HL-60/S4 treated with retinoic acid at 250 ng/mL for 4 days and 3 days (cell line): ENCODE measurements around the gene ELOVL7.
"Not testable (repeated sequence)": the region's sequence is repeated elsewhere in the genome, so short reads cannot be mapped to it uniquely, and the experiment has no call there.

Experiments used
- in situ Hi-C: fragments of 300-500 bp; cut with MboI; formaldehyde crosslinking; loops from 2 replicates; pipeline ENCODE4 v1.7.0; 2022; ENCODE audit warnings: low sequenced_read_pairs

Gene ELOVL7

DNA sequence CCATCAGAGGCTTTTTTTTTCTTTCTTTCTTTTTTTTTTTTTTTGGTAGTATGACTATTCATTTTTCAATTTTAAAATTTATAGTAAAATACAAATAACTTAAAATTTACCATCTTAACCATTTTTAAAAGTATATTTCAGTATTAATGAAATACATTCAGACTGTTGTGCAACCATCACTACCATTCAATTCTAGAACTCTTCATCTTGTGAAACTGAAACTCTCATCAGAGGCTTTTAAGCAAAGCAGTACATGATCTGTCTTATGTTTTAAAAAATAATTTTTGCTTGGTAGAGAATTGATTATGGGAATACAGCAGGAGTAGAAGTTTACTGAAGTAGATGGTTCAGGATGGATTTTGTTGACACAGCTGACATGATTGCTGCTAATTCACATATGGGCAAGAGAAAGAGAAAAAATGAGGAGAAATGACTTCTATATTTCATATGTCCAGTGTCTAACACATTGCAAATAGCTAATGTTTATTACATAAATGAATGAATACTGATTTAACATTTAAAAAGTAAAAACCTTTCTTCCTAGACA lies 13.4 kb downstream of the ELOVL7 start:
- in situ Hi-C loops: no loop called here

DNA sequence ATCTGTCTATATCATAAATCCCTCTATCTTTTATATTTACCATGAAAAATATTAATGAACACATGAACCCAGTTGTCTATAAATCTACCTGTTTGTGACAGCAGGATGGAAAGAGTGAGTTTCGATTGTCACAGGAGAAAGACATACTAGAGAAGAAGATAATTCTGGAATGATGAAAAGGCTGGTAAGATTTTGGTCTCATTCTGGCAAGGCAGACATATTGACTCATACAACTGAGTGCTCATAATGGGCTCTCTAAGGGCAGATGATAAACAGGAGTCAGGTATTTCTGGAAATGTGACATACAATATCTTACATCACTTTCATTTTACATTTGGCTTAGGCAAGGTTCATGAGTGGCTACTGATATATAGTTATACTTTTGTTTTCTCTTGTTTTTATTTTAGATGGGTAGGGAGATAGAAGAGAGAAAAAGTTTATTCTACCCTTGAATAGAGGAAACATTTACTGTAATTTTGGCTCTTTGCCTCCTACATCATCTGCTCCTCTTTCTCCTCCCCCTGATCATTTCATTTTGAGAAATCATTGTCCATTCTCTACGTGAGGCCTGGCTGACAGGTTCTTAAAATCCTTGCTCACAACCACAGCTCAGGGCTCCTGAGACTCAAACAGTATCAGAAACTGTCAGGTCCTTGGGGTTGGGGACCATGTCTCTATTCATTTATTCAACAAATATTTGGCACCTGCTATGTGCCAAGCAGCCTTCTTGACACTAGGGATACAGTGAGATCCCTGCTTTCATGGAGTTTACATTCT lies 14.4 kb downstream of the ELOVL7 start:
- in situ Hi-C loops: no loop called here

DNA sequence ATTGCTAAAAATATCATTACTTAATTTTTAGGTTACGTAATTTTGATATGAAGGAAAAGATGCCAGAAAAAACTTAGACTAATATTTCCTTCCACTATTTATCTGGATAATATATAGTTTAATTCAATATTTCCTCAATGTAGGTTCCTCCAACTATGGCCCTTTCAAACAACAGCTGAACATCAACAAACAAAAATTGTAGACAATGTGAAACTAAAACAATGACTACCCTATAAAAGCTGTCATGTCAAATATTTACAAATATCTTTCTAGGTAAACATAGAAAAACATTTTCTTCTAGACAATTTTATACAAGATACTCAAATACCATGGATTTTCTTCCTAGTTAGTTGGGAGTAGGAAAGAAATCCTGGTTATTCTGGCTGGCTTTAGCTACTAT lies 16.9 kb downstream of the ELOVL7 start:
- in situ Hi-C loops: no loop called here

DNA sequence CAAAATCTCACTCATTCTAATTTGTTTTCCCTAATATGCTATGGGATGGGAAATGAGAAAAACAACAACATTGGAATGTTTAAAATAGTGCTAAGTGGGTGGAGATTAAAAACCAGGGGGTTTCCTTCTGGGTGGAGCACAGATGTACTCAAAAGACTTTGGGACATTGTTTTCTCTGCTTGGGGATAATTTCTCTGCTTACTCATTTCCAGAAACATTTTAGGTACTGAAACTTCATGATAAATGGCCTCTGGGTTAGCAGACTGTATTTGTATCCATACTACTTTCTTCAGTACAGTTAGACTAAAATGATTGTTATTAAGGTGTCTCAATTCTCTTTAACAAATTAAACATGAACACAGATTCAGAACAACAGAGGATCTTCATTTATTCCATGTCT lies 17.4 kb downstream of the ELOVL7 start:
- in situ Hi-C loops: no loop called here

DNA sequence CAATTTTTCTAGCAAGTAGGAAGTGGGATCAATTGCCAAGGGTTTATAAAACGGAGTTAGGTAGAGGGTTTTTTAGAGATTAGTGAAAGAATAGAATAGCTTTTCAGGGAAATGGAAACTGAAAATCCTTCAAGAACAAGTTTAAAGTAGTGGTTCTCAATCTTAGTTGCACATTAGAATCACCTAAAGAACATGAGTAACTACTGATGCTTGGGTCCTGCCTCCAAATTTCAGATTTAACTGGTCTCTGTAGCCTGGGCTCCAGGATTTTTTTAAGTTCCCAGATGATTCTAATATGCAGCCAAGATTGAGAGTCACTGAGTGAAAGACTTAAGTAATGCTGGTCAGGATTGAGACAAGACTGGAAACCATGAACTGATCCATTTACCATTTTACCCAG lies 20.5 kb downstream of the ELOVL7 start:
- in situ Hi-C loops: no loop called here

DNA sequence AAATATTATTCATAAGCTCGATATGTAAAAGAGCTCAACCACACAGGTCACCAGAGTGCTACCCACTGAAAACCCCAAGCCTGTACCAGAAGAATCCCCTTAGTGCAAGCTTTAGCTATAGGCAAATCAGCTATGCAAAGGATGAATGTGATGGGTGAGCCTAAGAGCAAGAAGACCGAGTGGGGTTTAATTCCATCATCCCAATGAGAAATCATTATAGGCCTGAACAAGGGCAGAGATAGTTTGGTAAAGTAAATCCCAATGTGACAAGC lies 21.8 kb downstream of the ELOVL7 start:
- in situ Hi-C loops: no loop called here

DNA sequence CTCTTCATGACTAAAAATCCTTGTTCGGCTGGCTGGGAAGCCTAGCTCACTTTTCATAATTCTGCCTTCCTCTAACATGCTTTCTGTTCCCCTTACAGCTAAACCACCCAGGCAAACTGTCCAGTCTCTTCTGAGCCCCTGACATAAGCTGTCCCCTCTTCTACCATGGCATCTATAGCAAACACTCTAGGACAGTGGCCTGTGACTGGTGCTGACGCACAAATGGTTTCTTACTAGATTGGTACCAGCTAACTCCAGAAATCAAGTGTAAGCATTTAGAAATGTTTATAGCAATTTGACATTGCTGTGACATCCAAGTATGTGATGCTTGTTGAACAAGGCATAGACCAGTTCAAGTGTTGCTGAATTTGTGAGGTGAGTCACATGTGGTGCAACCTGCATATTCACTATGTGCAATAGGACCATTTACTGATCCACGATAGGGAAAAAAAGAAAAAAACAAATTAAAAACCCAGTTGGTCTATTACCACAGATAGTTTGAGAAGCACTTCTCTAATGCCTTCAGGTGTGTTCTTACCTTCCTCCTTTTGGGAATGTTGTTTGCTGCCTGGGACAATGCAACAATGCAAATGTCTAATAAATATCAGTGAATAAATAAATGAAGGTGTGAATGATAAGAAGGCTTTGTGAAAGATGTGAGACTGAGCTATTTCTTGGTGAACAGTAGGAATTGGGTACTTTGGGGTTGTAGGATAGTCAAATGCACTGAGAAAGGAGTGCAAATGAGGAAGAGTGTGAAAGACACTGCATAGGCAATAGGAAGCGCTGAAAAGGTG lies 22.4 kb downstream of the ELOVL7 start:
- in situ Hi-C loops: no loop called here

DNA sequence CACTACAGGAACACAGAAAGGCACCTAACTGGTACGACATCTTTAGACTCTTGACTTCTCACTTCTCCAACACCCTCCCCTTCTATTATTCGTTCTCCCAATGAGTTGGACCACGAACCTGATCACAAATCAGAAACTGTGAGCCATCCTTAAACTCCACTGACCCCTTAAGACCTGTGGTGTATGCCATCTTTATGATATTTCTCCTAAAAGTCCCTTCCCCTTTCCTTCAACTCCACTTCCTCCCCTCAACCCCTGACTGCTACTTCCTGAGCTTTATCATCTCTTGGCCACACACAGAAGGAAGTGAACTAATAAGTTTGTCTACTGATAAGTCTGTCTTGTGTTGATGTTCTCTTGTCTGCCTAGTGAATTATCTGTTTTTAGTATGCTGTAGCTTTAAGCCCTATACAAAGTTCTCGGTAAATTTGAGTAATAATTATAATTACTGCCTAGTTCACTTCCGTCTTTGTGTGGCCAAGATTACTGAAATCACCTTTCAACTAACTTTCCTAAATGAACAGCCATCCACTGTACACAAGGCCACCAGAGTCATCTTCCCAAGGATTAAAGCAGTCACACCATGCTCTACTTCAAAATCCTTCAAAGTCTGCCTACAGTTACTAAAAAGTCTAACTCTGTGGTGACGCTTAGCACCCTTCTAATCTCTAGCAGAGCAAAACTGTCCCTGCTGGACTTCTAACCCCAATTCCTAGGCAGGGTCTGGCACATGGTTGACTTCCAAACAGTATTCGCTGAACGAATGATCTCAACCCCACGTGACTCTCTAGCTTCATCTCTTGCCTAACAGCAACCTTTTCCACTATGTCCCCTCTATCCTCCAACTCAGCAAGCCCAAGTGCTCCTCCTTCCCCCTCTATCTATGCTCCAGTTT lies 23.2 kb downstream of the ELOVL7 start:
- in situ Hi-C loops: no loop called here

DNA sequence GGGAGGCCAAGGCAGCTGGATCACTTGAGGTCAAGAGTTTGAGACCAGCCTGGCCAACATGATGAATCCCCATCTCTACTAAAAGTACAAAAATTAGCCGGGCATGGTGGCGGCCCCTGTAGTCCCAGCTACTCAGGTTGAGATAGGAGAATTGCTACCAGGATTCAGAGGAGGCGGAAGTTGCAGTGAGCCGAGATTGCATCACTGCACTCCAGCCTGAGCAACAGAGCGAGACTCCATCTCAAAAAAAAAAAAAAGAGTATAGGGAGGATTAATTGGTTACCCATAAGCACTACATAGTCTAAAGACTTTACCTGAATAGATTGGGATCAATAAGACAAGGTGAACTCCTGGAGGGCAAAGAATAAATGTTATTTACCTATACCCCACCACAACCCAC lies 27.9 kb downstream of the ELOVL7 start:
- in situ Hi-C loops: not testable (repeated sequence)

DNA sequence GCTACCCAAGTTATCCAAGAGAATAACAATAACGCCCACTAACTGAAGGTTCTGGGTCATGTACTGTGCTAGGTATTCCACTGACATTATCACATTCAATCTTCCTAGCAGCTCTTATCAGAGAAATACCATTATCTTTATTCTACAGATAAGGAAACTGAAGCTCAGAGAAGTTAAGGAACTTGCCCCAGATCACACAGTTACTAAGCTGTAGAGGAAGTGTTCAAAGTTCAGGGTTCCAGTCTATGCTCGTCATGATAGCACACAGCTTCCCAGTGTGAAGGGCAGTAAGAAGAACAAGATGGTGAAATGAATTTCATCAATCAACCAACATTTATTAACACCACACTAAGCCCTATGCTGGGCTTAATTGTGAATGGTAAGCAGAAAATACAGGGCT lies 29.6 kb downstream of the ELOVL7 start:
- in situ Hi-C loops: no loop called here

DNA sequence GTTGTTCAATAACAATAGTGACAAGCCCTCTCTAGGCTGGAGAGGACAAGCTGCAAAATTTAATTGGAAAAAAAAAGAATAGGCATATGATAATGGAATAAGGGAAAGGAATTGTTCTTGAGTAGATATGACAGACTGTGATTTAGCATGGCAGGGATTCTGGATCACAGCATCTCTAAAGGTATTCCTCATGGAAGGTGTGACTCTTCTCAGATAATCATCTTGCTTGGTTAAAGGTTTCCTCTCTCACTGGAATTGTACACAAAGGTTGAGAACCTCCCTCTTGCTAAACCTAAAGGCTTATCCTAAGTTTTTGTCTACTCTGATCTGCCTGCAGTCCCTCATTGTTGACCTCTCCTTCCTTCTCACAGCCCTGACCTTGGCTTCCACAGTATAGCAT lies 31.6 kb downstream of the ELOVL7 start:
- in situ Hi-C loops: no loop called here

DNA sequence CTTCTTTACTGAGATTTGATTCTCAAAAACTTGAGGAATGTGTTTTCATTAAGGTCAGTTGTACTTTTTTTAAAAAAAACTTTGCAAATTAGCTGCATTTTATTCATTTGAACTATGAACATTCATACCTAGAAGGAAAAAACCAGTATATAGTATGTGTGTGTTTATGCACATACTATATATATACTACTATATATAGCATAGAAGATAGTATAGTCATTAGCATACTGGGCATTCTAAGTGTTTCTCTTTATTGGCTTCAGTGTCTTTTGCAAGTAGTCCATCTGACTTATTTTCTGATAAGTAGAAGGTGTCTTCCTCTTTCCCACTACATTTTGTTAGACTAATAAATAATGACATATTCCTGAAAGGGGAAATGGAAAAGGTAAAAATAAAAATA lies 33.0 kb downstream of the ELOVL7 start:
- in situ Hi-C loops: no loop called here

DNA sequence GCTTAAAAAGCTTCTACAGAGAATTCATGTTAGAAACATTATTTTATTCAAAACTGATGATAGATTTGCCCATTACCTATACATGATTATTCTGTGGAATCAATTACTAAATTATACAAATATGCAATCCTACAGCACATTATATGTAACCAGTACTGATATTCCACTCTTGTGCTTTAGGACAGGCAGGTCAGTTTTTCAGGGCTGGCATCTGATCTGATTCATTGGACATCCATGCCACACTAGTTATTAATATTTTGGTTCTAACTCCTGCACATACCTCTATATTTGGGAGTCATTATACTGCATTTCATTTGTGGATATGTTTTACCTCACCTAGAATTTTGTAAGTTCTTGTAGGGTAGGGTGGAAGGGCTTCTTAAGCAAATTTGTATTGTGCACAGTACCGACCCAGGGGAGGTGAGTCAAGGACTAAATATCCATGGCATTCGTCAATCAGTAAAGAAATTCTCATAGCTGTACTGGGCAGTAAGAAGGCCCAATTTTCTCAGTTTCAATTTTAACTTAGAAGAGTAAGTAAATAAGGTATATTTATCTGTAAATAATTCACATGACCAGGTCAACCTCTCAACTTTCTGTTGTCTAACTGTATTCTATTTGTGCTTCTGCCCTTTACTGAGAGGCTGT lies 33.5 kb downstream of the ELOVL7 start:
- in situ Hi-C loops: no loop called here

DNA sequence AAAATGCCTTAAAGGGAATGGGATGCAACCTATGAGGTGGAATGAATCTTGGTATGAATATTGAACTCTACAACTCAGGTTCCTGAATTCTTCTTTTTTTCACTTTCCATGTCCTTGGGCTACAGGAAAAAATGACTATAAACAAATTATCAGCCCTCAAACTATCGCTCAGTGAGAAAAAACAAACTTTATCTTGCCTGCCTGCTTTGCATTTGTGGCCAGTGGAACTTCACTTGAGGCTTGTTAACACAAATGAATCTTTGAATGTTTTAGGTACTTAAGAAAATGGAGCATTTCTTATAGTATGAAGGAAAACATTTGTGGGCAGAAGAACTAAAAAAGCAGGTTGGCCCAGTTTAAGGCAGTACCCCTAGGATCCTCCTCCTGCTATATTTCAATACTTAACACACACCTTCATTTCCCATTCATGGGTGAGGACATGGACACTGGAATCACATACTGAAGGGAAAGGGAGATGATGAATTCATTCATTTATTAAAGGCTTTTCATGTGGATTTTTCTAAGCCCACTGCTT lies 34.1 kb downstream of the ELOVL7 start:
- in situ Hi-C loops: no loop called here

DNA sequence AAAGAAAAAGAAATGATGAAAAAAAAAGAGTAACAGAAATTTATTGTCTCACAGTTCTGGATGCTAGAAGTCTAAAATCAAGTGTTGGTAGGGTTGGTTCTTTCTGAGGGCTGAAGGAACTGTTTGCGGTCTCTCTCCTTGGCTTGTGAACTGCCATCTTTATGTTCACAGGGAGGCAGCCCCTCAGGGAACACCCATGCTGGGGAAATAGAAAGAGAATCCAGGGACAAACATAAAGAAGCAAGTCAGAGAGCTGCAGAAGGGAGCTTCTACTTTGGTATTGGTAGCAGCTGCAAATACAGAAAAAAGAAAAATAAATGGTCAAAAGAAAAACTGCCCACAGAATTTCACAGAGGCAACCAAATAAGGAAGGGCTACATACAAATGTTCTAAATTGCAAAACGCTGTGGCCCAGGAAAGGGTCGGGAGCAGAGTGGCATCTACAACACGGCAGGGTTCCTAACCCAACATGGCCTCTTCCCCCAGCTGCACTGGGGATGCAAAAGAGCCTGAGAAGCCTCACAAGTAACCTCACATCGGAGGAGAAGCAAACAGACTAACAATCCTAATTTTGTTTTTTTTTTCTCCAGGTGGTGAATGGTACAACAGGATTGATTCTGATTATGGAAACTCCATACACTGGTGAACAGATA lies 37.4 kb downstream of the ELOVL7 start:
- in situ Hi-C loops: no loop called here

DNA sequence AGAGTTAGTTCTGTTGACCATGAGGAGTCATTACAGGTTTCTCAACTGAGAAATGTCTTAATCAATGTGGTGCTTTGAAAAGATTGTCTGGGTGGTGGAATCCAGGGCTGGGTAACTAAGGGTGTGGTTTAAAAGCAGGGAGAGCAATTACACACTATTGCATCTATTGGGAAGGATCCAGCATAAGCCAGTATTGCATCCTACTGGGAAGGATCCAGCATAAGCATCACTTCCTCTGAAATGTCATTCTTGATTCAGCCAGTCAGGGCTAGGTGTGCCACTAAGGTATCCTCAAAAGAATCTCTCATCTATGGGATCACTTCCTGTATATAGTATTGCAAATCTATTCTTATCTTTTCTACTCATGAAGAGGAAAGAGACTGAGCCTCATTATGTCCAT lies 38.6 kb downstream of the ELOVL7 start:
- in situ Hi-C loops: no loop called here

DNA sequence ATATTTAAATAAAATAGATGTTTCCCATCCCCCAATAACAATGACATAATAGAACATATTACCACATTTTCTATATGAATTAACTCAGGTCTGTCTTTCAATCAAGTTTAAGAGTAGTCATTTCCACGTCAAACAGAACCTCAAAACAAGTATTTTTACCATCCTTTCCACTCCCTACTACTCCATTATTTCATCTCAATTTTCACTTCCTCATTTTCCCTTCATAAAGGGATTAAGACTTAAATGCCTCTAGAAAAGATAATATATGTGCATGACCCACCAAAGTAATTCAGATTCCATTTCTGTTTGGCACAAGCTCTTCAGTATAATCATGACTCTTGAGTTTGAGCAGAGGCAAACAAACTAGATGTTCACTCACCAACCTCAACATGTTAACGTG lies 40.4 kb downstream of the ELOVL7 start:
- in situ Hi-C loops: no loop called here

DNA sequence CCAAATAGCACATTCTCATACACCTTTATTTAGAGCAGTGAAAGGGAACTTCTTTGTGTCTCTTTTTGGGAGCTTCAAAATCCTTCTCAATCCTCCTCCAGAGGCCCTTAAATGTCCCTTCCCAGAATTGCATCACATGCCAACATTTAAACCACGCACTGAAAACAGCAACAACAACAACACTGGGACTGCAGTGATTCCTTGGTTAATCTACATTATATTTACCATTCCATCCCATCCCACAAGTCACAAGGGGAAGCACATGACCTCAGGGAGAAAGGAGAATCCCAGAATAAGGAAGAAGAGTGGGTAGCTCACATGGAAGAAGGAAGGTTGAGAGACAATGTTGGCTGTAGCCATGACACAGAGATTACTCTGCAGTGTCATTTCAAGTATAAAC lies 41.1 kb downstream of the ELOVL7 start:
- in situ Hi-C loops: no loop called here

DNA sequence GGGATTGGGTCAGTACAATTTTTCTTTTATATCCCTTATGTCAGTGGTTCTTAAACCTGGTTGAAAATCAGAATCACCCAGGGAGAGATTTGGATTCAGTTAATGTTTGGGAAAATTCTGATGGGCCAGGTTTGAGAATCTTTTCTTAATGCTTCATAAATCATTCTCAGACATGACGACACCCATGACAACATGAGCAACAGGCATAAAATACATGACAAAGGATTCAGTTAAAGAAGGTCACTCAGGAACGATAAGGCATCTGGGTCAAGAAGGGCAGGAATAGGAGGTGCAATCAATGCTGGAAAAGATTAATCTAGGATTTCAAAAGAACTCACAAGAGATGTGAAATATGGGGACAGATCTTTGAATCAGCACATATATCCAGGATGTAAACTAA lies 41.8 kb downstream of the ELOVL7 start:
- in situ Hi-C loops: no loop called here

DNA sequence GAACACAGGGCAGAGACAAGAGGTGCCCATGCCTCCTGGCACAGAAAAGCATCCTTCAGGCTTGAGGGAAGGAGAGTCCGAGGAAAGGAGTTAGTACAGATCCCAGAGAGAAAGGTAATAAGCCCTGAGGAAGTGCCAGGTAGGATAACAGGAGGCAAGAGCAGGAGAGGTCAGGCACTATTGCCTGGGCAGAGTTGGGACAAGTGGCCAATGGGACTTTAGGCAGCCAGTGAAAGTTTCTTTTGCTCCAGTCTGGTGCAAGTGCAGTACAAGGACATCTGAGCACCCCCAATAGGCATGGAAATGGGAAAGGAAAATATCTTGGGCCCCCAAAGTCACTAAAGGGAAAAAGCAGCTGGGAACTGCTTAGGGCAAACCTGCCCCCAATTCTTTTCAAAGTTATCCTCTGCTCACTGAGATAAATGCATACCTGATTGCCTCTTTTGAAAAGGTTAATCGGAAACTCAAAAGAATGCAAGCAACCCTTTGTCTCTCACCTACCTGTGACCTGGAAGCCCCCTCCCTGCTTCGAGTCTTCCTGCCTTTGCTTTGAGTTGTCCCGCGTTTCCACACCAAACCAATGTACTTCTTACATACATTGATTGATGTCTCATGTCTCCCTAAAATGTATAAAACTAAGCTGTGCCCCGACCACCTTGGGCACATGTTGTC lies 46.5 kb downstream of the ELOVL7 start:
- in situ Hi-C loops: no loop called here
